DMS114 treated with DMSO at 0.1 percent for 48 hours (cell line): ENCODE data around the gene CCND3.

Source experiments
- DNase-seq: peaks from one replicate; lab custom pipeline; 2025; ENCODE audit not compliant: unreplicated experiment; lab: John Stamatoyannopoulos, UW

Gene CCND3

DNA sequence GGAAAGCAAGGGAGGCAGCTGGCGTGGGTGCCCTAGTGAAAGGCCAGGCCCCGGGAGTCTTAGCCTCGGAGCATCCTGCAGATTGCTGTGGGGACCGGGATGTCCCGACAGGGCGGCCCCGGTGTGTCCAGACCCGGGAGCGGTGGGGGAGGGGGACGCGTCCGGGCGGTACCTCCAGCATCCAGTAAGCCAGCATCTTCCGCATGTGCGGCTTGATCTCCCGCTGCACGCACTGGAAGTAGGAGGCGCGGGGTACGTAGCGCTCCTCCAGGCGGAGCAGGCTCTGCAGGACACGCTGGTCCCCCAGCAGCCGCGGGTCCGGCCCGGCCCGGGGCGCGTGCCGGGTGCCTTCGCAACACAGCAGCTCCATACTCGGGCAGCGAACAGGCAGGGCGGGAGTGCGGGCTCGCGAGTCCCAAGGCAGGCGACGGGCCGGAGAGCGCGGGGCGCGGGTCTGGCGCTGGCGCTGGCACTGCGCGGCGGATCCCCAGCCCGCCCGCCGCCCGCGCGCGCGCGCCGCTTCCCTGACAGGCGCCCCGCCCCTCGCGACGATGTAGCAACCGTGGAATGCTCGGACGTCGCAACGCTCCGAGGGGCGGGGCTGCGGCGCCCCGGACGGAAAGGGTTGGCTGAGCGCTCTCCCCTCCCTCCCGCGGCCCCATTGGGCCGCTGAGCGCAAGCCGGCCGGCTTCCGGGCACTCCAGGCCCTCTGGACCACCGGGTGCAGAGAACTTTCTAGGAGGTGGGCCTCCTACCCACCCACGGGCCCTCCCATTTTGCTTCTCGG, at the start of gene CCND3:
TSS of gene CCND3 (minus strand) at position 529 of the 787 bp plus-strand sequence. CDS start at position 370, 159 bp downstream.
- peak; percentile 91 for DNase-seq

DNA sequence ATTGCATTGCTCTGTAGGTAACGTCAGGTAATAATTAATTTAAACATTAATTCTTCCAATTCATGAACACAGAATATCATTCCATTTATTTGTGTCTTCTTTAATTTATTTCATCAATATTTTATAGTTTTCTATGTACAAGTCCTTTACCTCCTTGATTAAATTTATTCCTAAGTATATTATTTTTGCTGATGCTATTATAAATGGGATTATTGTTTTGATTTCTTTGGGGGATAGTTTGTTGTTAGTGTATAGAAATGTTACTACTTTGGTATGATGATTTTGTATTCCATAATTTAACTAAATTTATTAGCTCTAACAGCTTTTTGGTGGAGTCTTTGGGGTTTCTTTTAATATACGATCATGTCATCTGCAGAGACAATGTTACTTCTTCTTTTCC, 44.7 kb upstream of the CCND3 start:
- no peak for DNase-seq

DNA sequence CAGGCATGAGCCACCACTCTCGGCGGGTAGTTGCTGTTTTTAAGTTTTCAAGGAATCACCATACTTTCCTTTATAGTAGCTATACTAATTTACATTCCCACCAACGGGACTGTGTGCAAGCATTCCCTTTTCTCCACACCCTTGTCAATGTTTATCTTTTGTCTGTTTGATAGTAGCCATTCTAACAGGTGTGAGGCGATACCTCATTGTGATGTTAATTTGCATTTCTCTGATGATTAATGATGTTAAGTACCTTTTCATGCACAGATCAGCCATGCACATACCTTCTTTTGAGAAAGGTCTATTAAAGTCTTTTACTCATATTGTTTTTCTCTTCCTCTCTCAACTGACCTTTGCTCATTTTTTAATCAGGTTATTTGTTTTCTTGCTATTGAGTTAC, 43.0 kb upstream of the CCND3 start:
- DNase-seq = no peak

DNA sequence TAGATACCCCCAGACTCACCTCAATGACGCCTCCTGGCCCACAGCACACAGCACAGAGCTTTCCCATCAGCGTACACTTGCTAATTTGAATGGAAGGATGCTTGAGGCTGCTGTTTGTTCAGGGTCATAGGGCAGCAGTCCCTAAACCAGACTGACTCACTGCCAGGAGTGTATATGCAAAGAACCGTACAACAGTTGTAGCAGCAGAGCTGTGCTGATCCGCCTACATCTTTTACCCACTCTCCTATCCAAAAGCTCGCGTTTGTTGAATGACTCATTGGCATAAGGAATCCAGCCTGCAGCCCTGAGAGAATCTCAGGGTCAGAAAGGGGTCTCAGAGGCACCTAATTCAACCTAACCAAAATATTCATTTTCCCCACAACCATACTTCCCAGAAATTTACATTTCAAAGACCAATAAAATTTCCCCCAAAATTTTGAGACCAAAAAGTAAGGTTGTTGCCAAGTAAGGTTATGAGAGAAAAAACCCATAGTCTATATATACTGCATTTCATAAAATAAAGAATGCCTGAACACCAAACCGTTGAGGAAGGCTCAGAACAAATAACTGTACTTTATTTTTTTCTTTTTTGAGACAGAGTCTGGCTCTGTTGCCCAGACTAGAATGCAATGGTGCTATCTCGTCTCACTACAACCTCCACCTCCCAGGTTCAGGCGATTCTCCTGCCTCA, 35.3 kb upstream of the CCND3 start:
- DNase-seq = no peak

DNA sequence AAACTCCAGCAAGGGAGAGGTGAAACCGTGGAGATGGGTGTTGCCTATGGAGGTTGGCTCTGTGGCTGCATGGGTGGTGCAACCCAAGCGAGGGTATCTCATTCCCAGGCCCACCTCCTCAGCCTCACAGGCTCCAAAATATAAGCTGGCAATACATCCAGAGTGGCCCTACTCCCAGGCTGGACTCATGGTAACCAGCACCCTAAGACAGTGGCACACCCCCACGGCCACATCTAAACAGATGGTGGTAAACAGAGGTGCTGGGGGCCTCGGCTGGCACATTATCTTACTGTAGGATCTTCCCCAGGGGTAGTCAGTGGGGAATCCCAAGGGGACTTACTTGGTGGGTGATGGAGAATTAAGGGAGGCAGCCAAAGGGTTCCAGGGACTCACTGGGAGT, 33.7 kb upstream of the CCND3 start:
- no peak for DNase-seq

DNA sequence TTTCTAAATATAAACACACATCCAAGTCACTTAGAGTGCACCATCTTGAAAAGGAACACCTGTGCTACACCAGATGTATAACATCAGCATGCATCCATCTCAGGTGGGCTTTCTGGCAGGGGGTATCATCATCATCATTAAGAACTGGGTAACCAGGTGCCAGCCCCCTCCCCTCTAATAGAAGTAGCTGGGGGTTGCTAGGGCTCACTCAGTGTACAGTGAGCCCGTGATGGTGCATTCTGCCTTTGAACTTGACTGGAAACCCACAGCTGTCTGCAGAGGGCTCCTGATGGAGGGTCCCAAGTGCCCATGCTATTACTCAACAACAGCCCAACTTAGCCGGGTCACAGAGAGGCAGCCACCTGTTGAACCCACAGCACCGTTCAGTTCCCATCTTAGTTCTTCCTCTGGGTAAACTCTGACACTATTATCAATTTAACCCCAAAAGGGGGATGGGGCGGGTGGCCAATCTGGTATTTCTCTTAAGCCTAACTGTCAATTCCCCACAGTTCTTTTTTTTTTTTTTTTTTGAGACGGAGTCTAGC, 32.7 kb upstream of the CCND3 start:
- no peak for DNase-seq

DNA sequence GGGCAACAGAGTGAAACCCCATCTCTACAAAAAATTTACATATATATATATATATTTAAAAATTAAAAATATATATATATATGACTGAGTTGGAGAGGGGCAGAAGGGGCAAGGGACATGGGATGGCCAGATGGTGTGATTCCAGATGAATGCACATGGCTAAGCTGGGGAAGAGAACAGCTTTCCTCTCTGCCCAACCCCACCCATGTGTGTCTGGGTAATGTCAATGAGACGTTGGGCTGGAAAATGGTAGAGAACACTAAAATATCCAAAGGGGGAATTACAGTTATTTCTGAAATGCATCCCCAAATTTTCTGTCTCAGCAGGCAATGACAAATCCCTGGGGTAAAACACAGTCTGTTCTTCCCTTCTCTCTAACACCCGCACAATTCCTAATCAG, 31.2 kb upstream of the CCND3 start:
- no peak for DNase-seq

DNA sequence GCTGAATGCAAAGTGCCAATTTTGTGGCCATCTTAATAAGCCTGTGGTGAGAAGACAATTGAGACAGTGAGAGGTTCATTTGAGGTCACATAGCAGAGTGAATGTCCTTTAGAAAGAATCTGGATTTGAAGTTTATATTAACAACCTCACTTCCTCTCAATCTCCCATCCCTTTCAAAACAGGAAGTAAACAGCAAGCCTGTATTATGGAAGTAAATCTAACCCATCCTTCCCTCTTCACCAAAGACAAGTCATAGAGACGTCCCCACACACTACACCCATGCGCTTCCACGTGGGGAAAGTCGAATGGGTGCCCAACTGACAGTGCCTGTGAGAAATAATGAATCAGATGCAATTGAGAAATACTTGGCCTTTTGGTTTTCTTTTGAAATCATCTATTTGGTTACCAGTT, 28.8 kb upstream of the CCND3 start:
- DNase-seq = no peak

DNA sequence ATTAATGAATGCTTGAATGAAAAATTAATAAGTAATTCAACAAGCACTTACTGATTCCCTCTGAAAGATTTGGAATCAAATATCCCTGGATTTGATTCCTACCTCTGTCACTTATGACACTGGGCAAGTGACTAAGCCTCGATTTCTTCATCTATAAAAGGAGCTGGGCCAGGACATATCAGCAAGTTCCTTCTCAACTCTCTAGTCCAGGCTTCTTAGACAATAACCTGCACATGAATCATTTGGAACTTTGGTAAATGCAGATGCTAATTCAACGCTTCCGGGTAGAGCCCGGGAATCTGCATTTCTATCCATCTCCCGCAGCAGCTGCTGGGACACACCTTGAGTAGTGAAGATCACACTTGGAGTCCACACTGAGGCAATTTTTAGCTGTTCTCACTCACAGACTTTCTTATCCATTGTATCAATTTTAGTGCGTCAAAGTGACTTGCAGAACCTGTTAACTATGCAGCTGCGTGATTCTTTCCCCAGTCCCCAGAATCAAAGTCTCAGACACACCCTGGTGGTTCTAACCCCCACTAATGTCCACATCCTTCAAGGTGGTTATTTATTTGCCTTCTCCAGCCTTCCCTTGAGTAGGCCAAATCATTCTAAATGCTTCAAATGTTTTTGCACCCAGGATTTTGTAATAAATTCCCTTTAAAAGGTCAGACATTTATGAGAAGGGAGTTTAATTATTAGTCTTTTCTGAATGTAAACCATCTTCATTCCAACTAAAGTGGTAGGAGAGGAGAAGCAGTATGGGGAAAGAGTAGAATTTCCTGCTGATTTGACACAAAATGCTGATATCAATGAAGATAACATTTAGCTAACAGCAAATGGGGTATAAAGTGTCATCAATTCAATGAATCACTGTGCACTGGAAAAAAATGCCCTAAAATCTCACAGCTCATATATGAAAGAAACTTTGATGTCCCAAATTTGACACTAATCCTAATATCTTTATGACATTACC, 26.0 kb upstream of the CCND3 start:
- DNase-seq = no peak

DNA sequence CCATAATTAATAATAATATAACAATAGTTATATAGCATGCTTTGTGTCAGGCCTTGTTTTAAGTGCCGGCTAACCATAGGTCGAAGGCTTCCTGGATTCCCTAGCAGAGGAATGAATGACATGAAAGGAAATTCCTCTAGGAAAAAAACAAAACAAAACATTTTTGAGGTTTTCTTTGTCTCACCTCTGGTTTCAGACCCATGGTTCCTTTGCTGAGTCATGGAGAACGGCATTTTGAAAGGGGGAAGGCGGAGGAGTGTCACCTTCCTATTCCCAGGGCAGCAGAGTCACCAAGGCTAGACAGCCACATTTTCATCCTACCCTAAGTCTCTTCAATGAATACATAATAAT, 25.3 kb upstream of the CCND3 start:
- no peak for DNase-seq

DNA sequence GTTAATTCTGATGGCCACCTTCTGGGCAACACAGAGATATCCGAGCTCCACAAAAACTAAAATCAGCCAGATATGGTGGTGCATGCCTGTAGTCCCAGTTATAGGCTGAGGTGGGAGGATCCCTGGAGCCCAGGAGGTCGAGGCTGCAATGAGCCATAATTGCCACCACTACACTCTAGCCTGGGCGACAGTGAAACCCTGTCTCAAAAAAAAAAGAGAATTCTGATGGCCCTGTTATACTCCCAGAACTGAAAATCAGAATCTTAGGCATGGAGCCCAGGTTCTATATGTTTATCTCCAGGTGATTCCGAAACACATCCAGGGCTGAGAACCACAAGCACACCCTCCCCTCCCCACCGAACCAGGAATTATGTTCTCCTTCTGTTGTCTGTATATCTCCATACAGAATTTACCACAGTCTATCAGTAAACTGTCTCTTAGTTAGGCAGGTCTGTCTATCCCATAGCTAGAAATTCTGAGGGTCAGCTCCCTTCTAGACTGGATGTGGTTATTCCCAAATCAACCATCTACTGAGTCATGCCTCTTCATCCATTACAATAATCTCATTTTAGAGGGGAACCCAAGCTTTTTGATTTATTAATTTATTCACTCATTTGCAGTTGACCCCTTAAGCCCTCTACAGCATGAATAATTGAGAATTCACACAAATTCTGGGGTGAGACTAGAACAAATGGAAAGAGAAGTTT, 24.8 kb upstream of the CCND3 start:
- no peak for DNase-seq

DNA sequence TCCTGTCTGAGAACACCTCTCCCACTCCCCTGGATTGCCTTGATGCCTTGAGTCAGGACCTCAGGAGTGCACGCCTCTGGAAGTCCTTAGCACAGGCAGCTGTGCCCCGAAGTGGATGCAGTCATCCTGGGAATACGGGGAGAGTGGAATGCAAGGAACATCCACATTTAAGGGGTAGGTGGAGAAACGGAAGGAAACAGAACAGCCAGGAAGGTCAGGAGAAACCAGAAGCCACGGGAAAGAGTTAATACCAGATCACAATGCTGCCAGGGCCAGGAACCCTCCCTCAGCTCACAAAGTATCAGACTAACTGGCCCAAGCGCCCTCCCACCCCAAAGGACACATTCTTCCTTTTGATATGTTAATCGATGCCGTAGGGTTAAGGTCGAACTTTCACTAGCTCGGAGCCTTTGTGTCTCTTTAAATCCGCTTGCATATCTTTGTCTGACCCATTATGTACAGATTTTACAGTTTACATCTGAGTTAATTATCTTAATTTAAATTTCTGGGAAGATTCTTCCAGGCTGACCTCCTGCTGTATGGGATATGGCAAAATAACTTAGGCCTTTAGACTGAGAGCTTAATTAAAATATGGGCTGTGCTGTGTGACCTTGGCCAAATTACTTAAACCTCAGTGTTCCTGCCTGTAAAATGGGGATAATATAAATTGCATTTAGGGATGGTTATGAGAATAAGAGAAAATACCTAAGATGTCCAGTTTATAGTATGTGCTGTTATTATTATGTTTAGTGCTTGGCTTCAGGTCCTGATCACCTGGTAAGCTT, 24.0 kb upstream of the CCND3 start:
- DNase-seq = no peak

DNA sequence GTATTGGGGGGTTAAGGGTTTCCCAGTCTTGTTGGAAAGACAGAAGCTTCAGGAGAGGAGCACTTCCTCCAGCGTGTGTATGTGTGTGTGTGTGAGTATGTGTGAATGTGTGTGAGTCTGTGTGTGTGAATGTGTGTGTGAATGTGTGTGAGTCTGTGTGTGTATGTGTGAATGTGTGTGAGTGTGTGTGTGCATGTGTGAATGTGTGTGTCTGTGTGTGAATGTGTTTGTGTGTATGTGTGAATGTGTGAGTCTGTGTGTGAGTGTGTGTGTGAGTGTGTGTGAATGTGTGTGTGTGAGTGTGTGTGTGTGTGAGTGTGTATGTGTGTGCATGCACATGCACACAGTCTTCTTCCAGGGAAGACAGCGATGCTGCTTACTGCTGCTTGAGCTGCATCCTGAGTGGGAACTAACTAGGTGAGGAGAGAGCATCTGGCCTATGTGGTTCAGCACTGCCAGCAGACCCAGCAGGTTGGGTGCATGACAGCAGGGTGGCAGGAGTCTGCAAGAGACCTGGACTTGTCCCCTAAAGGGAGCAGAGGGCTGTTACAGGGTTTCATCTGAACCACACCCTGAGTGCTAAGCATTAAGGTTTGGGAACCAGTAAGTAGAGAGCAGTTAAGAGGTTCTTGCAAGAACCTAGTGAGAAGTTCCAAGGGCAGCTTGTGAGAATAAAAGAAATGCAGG, 22.7 kb upstream of the CCND3 start:
- DNase-seq = no peak

DNA sequence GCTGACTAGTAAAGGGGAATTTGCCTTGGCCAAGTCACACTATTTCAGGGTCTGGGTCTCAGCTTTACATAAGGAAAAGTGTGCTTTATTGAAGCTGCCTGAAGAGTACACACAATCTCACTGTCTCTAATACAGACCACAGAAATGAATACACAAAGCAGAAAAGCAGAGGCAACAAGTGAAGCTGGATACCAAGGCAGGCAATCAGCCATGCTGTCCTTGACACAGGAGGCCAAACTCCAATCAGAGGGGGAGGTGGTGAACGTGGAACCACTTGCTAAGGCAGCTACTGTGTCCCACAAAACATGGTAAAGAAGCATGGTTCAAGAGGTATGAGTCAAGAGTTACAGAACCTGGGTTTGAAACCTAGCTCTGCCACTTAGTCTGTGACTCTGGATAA, 21.8 kb upstream of the CCND3 start:
- no peak for DNase-seq

DNA sequence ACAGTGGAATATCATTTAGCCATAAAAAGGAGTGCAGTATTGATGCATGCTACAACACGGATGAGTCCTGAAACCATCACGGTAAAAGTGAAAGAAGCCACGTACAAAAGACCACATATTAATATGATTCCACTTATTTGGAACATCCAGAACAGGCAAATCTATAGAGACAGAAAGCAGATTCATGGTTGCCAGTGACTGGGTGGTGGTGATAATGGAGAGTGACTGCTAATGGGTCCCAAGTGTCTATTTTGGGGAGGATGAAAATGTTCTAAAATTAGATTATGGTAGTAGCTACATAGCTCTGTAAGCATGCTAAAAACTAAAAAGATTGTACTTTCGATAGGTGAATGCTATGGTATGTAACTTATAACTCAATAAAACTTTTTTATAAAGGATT, 18.4 kb upstream of the CCND3 start:
- no peak for DNase-seq

DNA sequence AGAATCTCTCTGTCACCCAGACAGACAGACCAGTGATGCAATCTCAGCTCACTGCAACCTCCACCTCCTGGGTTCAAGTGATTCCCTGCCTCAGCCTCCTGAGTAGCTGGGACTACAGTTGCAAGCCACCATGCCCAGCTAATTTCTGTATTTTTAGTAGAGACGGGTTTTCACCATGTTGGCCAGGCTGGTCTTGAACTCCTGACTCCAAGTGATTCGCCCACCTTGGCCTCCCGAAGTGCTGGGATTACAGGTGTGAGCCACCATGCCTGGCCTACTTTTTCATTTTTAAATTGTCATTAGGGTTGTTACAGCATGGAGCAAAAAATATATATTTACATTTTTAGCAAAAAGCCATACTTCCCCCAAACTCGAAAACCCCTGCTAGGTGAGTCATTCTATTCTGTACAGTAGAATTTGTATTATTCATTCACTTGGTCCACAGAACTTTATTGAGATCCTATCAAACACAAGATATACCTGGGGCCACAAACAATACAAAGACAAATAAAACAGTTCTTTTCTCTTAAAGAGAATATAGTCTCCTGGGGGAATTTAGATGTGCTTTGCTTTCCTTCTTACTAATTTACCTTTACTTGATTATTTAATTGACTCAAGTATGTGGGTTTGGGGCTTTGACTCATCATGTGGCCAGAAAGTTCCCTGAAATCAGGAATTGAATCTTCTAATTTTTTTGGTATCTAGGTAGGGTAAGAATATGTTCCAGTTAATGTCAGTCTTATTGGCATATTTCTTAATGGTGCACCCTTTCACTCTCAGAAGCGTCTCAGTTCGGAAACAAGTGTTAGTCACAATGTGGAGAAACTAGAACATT, 16.6 kb upstream of the CCND3 start:
- no peak for DNase-seq

DNA sequence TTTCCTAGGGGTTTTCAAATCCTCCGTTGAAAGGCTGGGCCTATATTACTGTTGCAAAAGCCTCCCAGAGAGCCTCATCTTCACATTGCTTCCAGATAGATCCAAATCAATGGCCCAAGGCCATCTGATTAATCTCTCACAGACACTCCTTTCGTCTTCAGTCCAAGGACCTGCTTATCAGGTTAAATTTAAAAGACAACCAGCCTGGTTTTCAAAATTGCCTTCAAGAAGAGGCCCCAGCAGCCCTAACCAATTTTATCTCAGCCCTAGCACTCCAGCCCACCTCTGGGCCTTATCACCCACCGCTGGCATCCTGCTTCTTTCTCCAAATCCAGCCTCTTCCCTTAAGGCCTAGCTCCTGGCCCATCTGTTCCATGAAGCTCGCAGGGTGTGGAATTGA, 15.5 kb upstream of the CCND3 start:
- DNase-seq = no peak

DNA sequence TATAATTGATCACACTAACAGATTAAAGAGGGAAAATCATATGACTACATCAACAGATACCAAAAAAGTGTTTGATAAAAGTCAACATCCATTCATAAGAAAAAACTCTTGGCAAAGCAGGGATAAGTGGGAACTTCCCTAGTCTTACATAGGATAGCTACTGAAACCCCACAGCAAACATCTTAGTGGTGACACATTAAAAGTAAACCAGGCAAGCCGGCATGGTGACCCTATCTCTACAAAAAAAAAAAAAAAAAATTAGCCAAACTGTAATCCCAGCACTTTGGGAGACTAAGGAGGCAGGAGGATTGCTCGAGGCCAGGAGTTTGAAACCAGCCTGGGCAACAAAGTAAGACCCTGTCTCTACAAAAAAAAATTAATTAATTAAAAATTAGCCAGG, 13.8 kb upstream of the CCND3 start:
- DNase-seq = no peak
